Astrocyte of the hippocampus (primary cell): ENCODE measurements around the gene NOP9.

Source experiments
- DNase-seq: peaks from one replicate; pipeline ENCODE4 v3.0.0; 2011; ENCODE audit warnings: low read depth, low spot score

Gene NOP9

DNA sequence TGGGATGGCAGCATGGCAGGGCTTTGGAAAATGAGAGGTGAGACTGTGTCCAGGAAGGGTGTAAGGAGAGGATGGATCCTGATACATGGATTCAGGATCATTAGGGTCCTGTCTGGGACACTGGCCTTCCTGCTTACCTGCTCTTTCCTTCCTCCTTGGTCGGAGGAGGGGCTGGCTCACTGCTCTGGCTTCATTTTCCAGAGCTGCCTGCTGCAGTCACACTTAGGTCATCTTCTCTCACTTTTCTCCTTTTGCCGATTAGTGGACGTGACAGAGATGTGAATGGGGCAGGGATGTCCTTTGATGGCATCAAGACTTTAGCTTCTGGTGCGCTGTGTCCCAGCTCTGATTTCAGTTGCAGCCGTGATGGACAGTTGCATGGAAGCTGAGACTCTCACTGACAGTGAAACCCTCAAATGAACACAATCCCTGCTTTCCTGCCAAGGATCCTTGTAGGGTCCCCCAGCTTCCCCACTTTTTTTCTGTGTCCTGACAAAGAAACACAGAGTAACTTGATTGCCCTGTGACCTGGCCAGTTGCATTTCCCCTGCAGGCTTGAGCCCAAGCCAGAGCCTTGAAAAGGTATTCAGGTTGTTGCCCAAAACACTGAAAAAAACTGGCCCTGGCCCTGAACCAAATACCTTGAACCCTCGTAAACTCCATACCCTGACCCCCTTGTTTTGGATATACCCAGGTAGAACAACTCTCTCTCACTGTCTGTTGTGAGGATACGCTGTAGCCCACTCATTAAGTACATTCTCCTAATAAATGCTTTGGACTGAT is 8.9 kb downstream of the NOP9 start:
- DNase-seq: no peak

DNA sequence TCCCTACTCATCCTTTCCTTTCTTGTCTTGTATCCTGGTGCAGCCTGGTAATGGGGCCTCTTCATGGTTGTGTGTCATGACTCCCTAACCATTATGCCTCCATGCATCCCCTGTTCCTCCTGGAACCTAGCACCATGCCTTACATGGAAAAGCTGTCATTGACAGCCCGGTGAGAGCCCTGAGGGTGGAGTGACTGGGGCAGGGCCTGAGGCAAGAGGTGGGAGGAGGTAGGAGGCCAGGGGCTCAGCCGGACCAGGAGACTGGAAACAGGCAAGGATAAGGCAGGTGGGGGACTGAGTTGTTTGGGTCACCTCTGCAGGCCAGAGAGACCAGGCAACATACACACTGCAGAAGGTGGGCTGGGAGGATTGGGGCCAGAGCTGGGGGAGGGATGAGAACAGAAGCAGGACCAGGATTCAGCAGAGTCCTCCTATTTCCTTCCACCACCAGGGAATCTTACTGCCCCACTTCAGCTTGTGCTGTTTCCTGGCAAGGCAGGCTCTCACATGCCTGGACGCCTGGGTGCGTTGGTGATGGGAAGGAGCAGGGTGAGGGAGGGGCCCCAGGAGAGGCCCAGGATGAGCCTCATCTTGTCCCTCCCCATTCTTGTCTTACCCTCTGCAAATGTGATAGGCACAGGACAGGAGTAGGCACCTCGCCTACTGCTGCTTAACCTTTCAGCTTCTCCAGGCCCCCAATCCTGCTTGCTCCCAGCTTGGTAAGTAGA is 10.1 kb downstream of the NOP9 start, which contains the start of gene LTB4R2:
Gene LTB4R2, plus strand, starts transcription at position 603 of the 727 bp plus-strand sequence. CDS start 525 bp downstream, outside the sequence.
- no peak for DNase-seq

DNA sequence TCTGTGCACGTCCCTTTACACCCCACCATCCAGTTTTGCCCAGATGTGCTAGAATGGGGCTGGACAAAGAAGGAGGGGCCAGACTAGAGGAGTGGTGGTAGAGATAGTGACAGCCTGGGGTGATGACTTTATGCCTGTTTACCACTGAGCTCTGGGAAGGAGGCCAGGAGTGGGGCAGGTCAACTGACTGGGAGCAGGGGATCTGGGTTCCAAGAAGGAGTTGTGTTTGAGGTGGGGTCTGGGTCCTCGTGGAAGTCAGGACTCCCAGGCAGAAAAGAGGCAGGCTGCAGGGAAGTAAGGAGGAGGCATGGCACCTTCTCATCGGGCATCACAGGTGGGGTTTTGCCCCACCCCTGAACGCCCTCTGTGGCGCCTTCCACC is 10.6 kb downstream of the NOP9 start:
- DNase-seq: no peak

DNA sequence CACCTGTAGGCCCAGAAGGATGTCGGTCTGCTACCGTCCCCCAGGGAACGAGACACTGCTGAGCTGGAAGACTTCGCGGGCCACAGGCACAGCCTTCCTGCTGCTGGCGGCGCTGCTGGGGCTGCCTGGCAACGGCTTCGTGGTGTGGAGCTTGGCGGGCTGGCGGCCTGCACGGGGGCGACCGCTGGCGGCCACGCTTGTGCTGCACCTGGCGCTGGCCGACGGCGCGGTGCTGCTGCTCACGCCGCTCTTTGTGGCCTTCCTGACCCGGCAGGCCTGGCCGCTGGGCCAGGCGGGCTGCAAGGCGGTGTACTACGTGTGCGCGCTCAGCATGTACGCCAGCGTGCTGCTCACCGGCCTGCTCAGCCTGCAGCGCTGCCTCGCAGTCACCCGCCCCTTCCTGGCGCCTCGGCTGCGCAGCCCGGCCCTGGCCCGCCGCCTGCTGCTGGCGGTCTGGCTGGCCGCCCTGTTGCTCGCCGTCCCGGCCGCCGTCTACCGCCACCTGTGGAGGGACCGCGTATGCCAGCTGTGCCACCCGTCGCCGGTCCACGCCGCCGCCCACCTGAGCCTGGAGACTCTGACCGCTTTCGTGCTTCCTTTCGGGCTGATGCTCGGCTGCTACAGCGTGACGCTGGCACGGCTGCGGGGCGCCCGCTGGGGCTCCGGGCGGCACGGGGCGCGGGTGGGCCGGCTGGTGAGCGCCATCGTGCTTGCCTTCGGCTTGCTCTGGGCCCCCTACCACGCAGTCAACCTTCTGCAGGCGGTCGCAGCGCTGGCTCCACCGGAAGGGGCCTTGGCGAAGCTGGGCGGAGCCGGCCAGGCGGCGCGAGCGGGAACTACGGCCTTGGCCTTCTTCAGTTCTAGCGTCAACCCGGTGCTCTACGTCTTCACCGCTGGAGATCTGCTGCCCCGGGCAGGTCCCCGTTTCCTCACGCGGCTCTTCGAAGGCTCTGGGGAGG is 11.3 kb downstream of the NOP9 start, which contains the start of gene LTB4R:
Gene LTB4R, plus strand, starts transcription at position 857 of the 959 bp plus-strand sequence. CDS start 4,150 bp downstream, outside the sequence.
- peak; percentile 93 for DNase-seq

DNA sequence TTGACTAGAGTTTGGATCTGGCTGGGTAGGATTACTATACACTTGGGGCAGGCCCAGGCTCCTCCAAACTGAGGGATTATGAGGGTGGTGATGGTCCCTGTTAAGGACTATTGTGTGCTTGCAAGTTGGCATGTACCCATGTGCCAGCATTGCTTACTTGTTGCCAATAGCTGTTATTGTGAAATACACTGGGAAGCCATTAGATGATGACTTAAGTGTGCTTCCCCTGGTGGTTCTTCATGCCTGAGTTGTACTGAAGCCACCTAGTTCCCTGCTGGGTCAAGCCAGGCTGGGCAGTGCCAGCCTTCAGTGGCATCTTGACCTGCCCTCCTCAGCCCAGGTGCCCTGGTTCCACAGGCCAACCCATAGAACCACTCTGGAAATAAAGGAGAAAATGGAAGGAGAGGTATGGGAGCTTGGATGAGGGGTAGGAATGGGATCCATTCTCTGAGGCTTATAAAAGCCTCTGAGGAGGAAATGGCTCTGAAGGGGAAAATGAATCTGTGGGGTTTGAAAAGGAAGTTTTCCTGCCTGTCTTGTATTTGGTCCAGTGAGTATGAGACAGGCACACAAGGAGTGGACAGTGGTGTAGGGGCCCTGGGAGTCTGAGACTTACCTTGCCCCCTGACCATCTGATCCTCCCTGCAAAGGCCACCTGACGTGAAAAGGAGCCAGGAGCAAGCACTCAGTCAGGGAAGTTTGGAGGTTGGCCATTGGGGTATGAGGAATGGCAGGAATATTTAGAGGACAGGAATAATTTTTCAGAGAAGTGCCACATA is 12.4 kb downstream of the NOP9 start:
- DNase-seq: no peak

DNA sequence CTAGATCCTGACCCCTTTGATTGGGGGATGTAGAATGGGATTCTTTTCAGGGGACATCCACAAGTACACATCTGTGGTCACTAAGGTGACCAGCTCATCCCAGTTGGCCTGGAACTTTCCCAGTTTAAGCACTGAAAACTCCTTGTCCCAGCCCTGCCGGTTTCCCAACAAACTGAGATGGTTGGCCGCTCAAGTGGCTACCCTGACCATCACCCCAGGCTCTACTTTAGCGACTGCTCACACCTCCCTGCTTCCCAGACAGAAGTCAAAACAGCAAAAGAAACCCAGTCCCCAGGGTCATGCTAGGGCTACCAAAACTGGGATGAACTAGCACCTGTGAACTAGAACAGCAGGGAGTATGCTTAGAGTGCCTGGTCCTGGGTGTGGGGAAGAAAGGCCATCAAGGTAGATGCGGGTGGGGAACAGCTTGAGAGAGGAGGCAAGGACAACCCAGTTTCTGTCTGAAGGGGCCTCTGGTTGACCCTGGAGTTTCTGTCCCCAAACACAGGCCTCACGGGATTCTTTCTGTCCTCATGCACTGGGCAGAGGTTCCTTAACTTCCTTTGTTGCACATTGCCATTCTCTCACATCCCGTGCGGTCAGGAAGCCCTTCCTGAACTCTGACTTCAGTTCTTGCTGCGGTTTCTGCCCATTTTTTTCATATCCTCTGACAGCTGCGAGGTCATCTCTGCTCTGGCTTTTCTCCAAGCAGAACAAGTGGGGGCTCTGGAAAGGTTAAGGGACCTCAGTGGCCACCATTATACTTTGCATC is 13.3 kb downstream of the NOP9 start:
- no peak for DNase-seq

DNA sequence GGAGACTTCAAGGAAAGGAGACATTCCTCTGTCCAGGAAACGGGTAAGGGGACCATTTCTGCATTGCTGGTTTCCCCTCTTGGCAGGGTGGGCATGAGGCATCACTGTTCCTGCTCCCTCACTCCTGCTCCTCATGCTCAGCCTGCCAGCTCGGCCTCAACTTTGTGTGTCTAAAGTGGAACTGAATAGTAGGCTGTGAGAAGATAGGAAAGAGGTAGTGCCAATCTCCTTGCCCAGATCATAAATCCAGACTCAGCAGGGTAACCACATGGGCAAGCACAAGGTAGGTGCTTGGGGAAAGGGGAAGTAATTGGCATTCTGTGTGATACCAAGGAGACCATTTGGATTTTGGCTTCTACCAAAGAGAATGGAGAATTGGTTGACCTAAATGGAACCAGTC is 14.3 kb downstream of the NOP9 start:
- no peak for DNase-seq

DNA sequence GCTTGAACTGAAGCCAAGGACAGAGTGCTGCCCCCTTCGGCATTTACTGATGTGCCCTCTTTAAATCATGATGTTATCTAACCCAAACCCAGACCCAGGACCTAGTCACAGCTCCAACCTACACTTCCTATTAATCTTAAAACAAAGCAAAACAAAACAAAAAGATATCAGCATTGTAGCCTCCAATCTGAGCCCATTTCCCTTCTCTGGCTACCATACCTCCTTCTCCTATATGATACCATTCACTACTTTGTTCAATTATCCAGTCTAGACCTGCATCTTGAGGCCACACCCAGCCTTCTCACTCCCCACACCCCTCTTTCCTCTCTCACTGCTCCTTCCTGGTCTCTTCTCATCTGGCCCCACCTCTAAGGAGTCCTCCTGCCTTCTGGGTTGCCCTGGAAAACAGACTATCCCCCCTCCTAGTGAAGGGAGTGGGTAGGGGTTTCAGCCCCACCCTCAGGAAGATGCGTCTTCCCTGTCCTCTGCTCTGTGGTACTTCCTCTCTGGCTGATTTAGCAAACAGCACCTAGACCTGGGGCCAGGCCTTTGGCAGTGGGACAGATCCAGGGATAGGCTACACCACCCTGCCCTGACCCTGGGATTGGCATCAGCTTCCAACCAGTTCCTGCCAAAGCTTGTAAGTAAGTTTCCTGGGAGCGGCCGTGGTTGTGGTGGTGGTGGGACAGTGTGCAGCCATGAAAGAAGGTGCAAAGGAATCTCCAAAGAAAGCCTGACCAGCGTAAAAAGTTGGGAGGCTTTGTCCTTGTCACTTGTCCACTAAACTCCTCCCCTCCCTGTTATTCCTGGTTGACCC is 14.9 kb downstream of the NOP9 start:
- DNase-seq: no peak

DNA sequence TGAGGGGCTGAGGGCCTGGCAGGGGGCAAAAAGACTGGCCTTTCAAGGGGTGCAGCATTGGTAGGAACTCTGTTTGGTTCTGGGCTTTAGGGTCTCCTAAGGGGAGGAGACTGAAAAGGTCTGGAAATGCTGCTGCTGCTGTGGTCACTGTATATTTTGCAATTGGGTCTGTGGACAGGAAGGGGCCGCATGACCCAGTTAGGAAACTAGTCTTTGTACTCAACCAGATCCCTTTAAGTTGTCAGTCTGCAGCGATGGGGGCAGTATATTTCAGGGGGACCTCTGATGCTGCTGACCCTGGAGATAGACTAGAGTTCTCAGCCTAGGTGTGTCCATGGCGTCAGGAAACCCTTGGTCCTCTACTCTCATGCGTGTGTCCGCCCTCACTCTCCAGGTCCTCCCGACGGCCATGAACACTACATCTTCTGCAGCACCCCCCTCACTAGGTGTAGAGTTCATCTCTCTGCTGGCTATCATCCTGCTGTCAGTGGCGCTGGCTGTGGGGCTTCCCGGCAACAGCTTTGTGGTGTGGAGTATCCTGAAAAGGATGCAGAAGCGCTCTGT is 15.7 kb downstream of the NOP9 start:
- DNase-seq: no peak

DNA sequence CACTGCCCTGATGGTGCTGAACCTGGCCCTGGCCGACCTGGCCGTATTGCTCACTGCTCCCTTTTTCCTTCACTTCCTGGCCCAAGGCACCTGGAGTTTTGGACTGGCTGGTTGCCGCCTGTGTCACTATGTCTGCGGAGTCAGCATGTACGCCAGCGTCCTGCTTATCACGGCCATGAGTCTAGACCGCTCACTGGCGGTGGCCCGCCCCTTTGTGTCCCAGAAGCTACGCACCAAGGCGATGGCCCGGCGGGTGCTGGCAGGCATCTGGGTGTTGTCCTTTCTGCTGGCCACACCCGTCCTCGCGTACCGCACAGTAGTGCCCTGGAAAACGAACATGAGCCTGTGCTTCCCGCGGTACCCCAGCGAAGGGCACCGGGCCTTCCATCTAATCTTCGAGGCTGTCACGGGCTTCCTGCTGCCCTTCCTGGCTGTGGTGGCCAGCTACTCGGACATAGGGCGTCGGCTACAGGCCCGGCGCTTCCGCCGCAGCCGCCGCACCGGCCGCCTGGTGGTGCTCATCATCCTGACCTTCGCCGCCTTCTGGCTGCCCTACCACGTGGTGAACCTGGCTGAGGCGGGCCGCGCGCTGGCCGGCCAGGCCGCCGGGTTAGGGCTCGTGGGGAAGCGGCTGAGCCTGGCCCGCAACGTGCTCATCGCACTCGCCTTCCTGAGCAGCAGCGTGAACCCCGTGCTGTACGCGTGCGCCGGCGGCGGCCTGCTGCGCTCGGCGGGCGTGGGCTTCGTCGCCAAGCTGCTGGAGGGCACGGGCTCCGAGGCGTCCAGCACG is 16.4 kb downstream of the NOP9 start:
- DNase-seq: peak; percentile 23

DNA sequence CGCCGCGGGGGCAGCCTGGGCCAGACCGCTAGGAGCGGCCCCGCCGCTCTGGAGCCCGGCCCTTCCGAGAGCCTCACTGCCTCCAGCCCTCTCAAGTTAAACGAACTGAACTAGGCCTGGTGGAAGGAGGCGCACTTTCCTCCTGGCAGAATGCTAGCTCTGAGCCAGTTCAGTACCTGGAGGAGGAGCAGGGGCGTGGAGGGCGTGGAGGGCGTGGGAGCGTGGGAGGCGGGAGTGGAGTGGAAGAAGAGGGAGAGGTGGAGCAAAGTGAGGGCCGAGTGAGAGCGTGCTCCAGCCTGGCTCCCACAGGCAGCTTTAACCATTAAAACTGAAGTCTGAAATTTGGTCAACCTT is 16.9 kb downstream of the NOP9 start:
- no peak for DNase-seq

DNA sequence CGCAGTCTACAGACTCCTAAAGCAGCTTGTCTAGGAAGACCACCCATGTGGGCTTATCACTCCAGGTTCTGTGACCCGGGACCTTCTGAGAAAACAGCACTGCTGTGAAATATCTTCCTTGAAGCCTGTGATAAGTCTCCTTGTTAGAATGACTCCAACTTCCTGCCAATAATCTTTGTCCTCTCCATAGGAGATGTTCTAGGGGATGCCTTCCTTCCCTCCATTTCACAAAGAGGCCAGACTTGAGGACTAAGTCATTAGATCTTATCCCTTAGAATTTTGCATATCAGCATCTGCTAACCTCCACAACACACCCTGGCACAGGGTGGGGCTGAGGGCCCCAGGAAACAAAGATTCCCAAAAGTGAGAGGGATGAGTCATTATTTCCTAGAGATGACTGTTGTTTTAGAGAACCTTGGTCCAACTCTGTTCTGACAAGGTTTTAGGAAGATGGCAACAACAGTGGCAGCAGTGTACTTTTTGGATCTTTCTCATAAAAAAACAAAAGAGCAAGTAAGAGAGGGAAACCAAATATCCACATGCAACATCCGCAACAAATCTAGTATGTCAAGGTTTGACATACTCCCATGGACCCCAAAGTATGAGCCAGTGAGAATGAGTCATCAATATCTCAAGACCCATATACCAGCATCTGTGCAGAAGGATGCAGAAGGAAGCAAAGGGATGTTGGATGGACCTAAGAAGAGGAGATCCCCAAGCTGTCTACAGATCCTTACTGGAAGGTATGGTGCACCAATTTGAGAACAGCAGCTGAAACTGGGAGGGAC is 17.7 kb downstream of the NOP9 start:
- no peak for DNase-seq

DNA sequence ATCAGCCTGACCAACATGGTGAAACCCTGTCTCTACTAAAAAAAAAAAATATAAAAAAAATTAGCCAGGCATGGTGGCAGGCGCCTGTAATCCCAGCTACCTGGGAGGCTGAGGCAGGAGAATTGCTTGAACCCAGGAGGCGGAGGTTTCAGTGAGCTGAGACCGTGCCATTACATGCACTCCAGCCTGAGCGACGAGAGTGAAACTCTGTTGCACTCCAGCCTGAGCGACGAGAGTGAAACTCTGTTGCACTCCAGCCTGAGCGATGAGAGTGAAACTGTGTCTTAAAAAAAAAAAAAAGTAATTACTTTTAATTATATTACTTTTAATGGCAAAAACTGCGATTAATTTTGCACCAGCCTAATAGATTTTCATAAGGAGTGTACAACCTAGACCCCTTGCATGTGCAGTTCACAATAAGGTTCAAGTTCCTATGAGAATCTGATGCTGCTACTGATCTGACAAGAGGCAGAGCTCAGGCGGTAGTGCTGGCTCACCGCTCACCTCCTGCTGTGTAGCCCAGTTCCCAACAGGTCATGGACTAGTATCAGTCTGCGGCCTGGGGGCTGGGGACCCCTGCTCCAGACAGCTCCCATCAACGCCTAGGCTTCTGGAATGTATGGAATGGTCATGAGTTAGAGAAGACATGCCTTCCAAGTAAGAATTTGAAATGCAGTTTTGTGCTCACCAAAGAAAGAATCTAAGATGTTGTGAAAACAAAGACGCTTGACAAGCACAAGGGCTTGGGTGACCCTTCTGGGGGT is 21.7 kb downstream of the NOP9 start:
- DNase-seq: no peak

DNA sequence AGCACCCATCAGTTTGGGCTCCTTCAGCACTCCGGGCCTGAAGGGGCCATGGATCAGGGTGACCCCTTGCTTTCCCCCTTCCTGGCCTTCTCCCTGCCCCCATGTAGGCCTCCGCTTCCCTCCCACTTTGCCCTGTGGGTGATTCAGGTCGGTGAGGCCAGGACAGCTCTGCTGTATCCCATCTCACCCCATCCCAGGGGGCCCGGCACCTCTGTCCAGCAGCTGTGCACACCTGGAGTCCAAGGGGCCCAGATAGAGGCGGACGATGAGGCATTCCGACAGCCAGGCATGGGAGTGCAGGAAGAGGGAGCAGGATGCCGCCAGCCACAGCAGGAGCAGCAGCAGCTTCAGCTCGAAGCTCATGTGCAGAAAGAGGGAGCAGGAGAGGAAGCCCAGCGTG is 23.0 kb downstream of the NOP9 start:
- no peak for DNase-seq

DNA sequence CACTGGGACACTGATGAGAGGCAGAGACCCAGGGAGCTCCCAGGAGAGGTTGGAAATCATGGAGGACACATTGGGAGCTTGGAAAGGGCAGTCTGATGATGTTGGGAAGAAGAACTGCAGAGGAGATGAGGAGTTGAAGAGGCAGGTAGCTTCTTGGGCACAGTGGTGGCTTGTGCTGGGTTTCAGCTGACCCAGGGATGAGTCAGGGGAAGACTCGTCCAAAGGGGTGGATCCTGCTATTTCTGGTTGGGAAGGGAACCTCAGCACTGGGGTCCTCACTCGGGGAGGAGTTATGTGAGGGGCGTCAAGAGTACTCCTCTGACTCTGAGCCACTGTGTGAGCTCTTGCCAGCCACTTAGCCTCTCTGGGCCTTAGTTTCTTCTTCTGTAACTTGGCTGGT is 23.7 kb downstream of the NOP9 start:
- no peak for DNase-seq

DNA sequence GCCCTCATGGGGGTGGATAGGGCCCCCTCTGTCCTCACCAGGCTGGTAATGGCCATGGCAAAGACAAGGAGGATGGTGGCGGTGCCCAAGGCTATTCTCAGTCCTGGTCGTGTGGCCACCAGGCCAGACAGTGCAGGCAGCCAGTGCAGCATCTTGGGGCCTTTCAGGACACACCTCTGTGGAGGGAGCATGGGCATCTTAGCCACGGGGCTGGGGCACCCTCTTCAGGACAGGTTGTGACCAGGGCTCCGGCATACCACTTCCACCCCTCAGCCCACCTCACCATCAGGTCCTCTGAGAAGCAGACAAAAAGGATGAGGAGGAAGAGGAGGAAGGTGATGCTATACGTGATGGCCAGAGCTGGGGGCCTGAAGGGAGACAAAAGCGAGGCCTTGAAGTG is 24.4 kb downstream of the NOP9 start:
- no peak for DNase-seq

DNA sequence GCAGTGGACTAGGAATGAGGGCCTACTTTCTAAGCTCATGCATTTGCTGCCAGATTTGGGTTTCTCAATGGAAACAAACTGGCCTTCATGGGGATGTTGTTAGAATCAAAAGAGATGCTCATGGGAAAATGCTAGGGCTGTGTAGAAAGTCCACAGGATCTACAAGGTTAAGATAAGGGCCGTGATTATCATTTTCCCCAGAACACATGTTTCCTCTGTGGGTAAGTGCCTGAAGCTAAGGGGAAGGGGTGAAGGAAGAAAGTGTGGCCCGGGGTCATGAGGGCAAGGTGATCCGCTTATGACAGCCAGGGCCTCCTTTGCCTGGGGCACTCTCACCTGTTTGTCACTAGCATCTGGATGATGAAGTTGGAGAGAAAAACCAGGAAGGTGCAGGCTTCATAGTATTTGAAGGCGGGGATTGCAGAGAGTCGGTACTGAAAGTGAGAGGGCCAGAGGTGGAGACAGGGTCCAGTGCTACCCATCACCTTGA is 25.4 kb downstream of the NOP9 start:
- no peak for DNase-seq
